HG03135 (cell line): ENCODE results near the gene VSIR.

Experiments
- ATAC-seq: cut with Tn5 transposase; IDR thresholded peaks from one replicate; pipeline ENCODE4 v1.9.1; 2021; ENCODE audit warnings: mild to moderate bottlenecking, moderate library complexity; ENCODE audit not compliant: unreplicated experiment

Gene VSIR

GRCh38 chr10:71783917-71784678, 10.8 kb upstream of the VSIR start:
- ATAC-seq = no peak

GRCh38 chr10:71782917-71783490, 9.7 kb upstream of the VSIR start:
- no peak for ATAC-seq

- no peak for ATAC-seq
Measured at GRCh38 chr10:71782221-71782916, 9.0 kb upstream of the VSIR start.

- ATAC-seq = no peak
Measured at GRCh38 chr10:71780719-71781118, 7.4 kb upstream of the VSIR start.

- no peak for ATAC-seq
Measured at GRCh38 chr10:71780156-71780555, 6.8 kb upstream of the VSIR start.

- no peak for ATAC-seq
Measured at GRCh38 chr10:71779641-71780040, 6.3 kb upstream of the VSIR start.

- ATAC-seq = no peak
Measured at GRCh38 chr10:71778071-71778825, 4.9 kb upstream of the VSIR start.

- no peak for ATAC-seq
Measured at GRCh38 chr10:71777213-71777985, 4.1 kb upstream of the VSIR start.

- ATAC-seq = no peak
Measured at GRCh38 chr10:71776481-71776925, 3.2 kb upstream of the VSIR start.

- ATAC-seq = no peak
Measured at GRCh38 chr10:71774916-71775702, 1.8 kb upstream of the VSIR start.

- no peak for ATAC-seq
Measured at GRCh38 chr10:71772832-71773220, 494 bp downstream of the VSIR start.

GRCh38 chr10:71771821-71772617, 1.3 kb downstream of the VSIR start:
- ATAC-seq = no peak

GRCh38 chr10:71771204-71771603, 2.1 kb downstream of the VSIR start:
- ATAC-seq = no peak

GRCh38 chr10:71770789-71771188, 2.5 kb downstream of the VSIR start:
- no peak for ATAC-seq

- no peak for ATAC-seq
Measured at GRCh38 chr10:71770255-71770654, 3.1 kb downstream of the VSIR start.

GRCh38 chr10:71769279-71769823, 4.0 kb downstream of the VSIR start:
- ATAC-seq = peak; percentile 15

GRCh38 chr10:71767420-71768035, 5.8 kb downstream of the VSIR start:
- no peak for ATAC-seq

- ATAC-seq = no peak
Measured at GRCh38 chr10:71766717-71767419, 6.5 kb downstream of the VSIR start.
